Calu3 (cell line): Measurements from ENCODE around the gene SLC13A2. TPM values are rescaled to one million over a fixed set of nuclear protein-coding genes. Genes with fewer than 3 reads are reported as not detected.
"Not testable (repeated sequence)": the region's sequence is repeated elsewhere in the genome, so short reads cannot be mapped to it uniquely, and the experiment has no call there.

Experiments
- Bru-seq: library from RNA; stranded (reverse); fragments of 400-500 nt; gene quantifications from one replicate; lab custom pipeline; 2021; lab: Mats Ljungman, UMichigan
- BruChase-seq, 2 experiments: library from RNA; stranded (reverse); fragments of 400-500 nt; gene quantifications; one replicate each; lab custom pipeline; 2021; lab: Mats Ljungman, UMichigan
- BruUV-seq: library from RNA; stranded (reverse); fragments of 400-500 nt; replicated peaks from 2 replicates; lab custom pipeline; 2021; lab: Mats Ljungman, UMichigan
- CTCF ChIA-PET: fragments of 300-600 bp; sonication (Branson Sonifier 250); formaldehyde crosslinking; loops from one replicate; lab custom pipeline; 2022; ENCODE audit warnings: antibody characterized with exemption; lab: Charles Lee
- DNase-seq: peaks from one replicate; pipeline ENCODE4 v3.0.0; 2022
- H3K27ac Mint-ChIP-seq: one replicate; pipeline ENCODE4 v1.8.0; 2022; ENCODE audit warnings: mixed read lengths; ENCODE audit not compliant: unreplicated experiment
- H3K27me3 Mint-ChIP-seq: one replicate; pipeline ENCODE4 v1.8.0; 2022; ENCODE audit warnings: mixed read lengths; ENCODE audit not compliant: unreplicated experiment
- H3K36me3 Mint-ChIP-seq: one replicate; pipeline ENCODE4 v1.8.0; 2022; ENCODE audit warnings: mild to moderate bottlenecking, moderate library complexity, mixed read lengths; ENCODE audit not compliant: insufficient read depth, unreplicated experiment
- H3K4me1 Mint-ChIP-seq: one replicate; pipeline ENCODE4 v1.8.0; 2022; ENCODE audit warnings: mild to moderate bottlenecking, low read depth, mixed read lengths; ENCODE audit not compliant: unreplicated experiment
- H3K4me3 Mint-ChIP-seq: one replicate; pipeline ENCODE4 v1.8.0; 2022; ENCODE audit warnings: mild to moderate bottlenecking, low read depth, moderate library complexity, mixed read lengths; ENCODE audit not compliant: unreplicated experiment
- H3K9me3 Mint-ChIP-seq: one replicate; pipeline ENCODE4 v1.8.0; 2022; ENCODE audit warnings: low read depth, mixed read lengths; ENCODE audit not compliant: unreplicated experiment
- intact Hi-C: fragments of 100-400 bp; cut with micrococcal nuclease; formaldehyde crosslinking; loops from one replicate; pipeline ENCODE4 v1.10.0; 2022; ENCODE audit not compliant: unreplicated experiment
- long read RNA-seq: library from polyadenylated mRNA; stranded (forward); transcript quantifications from one replicate; pipeline ENCODE4 v2.0.0, GENCODE V29; 2022
- total RNA-seq: library from RNA; stranded (reverse); gene quantifications from 2 replicates; pipeline ENCODE4 v1.2.3, GENCODE V29; 2022
- TF ChIP-seq, protein P1 (sequence below): fragments of 200-600 bp; IDR thresholded peaks from one replicate; pipeline ENCODE4 v1.8.0; 2022; ENCODE audit warnings: antibody characterized with exemption; ENCODE audit not compliant: unreplicated experiment

Gene SLC13A2, protein sequence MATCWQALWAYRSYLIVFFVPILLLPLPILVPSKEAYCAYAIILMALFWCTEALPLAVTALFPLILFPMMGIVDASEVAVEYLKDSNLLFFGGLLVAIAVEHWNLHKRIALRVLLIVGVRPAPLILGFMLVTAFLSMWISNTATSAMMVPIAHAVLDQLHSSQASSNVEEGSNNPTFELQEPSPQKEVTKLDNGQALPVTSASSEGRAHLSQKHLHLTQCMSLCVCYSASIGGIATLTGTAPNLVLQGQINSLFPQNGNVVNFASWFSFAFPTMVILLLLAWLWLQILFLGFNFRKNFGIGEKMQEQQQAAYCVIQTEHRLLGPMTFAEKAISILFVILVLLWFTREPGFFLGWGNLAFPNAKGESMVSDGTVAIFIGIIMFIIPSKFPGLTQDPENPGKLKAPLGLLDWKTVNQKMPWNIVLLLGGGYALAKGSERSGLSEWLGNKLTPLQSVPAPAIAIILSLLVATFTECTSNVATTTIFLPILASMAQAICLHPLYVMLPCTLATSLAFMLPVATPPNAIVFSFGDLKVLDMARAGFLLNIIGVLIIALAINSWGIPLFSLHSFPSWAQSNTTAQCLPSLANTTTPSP
- not detected in 2 replicates for total RNA-seq
- not detected for Bru-seq, nascent RNA
- BruChase-seq, experiment 1, labeled RNA remaining after a 6-hour chase, result not detected
- BruChase-seq, experiment 2, labeled RNA remaining after a 2-hour chase, result not detected
- long read RNA-seq, result 0 reads

DNA sequence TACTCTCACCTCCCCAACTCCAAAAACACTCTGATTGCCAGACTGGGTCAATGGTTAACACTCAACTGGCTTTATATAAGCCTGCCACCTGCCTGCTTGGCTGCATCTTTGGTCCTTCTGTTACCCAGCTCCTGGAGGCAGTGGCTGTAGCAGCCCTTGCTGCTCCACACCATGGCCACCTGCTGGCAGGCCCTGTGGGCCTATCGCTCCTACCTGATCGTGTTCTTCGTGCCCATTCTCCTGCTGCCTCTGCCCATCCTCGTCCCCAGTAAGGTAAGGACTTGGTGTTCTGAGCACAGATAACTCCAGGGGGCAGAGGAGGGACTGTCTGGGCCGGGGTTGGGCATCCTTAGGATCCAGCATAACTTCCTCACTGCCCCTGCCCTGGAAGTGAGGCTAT lies at the start of gene SLC13A2:
Gene SLC13A2 (plus strand): TSS at position 103 of the 400 bp plus-strand sequence. CDS start 69 bp downstream, at position 172.
- Mint-ChIP-seq H3K4me1 (peaks cover 14% of the 10 kb centered on the region), H3K36me3 (no peaks in the 10 kb centered on the region), H3K9me3 (no peaks in the 10 kb centered on the region), H3K4me3 (no peak within 1 kb of the TSS), H3K27ac (no peak within 1 kb of the TSS), H3K27me3 (peaks cover 79% of the 10 kb centered on the region)
- CTCF ChIA-PET, result interaction anchor here (0.6 kb wide), 2 partner anchors 8 to 117 kb away, joined by 3 read pairs; no protein-coding TSS in a partner anchor
- intact Hi-C loops, result no loop called here
- peak; percentile 28 for DNase-seq
- BruUV-seq, result no TSS peak
- TF ChIP-seq, protein P1, sequence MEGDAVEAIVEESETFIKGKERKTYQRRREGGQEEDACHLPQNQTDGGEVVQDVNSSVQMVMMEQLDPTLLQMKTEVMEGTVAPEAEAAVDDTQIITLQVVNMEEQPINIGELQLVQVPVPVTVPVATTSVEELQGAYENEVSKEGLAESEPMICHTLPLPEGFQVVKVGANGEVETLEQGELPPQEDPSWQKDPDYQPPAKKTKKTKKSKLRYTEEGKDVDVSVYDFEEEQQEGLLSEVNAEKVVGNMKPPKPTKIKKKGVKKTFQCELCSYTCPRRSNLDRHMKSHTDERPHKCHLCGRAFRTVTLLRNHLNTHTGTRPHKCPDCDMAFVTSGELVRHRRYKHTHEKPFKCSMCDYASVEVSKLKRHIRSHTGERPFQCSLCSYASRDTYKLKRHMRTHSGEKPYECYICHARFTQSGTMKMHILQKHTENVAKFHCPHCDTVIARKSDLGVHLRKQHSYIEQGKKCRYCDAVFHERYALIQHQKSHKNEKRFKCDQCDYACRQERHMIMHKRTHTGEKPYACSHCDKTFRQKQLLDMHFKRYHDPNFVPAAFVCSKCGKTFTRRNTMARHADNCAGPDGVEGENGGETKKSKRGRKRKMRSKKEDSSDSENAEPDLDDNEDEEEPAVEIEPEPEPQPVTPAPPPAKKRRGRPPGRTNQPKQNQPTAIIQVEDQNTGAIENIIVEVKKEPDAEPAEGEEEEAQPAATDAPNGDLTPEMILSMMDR, result no peak

DNA sequence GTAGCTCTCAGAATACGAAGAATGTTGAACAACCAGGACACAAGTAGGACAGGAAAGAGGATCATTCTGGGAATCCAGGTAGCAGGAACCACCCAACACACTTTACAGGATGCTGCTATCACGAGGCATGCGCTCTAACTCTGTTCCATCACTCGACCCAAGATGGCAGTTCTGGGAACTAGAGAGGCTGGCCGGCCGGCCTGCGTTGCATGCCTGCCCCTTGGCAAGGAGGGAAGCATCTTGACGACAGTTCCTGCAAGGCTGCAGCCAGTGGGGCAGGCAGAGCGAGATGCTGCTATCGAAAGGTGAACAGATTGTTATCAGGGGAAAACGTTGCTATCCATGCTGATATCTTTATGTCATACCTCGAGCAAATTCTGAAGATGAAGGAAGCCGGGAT lies 48.2 kb upstream of the SLC13A2 start:
- H3K4me3 Mint-ChIP-seq, result no peak overlapping the region
- BruUV-seq, result no TSS peak
- peaks cover 34% of the 10 kb centered on the region for H3K27me3 Mint-ChIP-seq
- no peaks in the 10 kb centered on the region for H3K9me3 Mint-ChIP-seq
- no peaks in the 10 kb centered on the region for H3K36me3 Mint-ChIP-seq
- no peak overlapping the region for H3K27ac Mint-ChIP-seq
- DNase-seq, result no peak
- CTCF ChIA-PET, result interaction anchor here (0.7 to 1.0 kb wide), 3 partner anchors 9 to 535 kb away, joined by 3 to 4 read pairs (median 3); no protein-coding TSS in a partner anchor
- H3K4me1 Mint-ChIP-seq, result no peaks in the 10 kb centered on the region
- intact Hi-C loops, result no loop called here
- TF ChIP-seq, protein P1, result no peak

DNA sequence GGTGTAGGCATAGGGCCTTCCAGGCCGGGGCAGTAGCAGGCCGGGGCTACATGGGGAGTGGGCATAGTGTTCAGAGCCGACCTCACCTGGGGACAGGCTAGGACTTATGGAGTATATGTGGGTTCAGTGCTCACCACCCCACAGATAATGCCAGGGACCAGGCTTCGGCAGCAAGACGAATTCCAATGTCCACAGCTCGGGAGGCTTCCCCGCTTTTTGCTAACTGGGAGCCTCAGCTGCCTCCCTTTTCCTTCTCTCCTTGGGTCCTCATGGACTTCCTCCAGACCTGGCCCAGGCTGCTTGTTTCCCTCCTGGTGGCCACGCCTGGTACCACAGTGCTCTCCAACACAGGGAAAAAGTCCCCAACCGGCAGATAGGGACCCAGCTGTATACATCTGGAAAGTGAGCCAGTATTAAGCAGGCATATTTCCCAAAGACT lies 47.3 kb upstream of the SLC13A2 start:
- peak; percentile 56 for DNase-seq
- TF ChIP-seq, protein P1, result no peak
- BruUV-seq, result no TSS peak
- CTCF ChIA-PET, result no interaction called here
- Mint-ChIP-seq H3K9me3 (no peaks in the 10 kb centered on the region), H3K4me3 (no peak overlapping the region), H3K27ac (no peak overlapping the region), H3K27me3 (peaks cover 41% of the 10 kb centered on the region), H3K36me3 (no peaks in the 10 kb centered on the region), H3K4me1 (no peaks in the 10 kb centered on the region)
- intact Hi-C loops, result no loop called here

DNA sequence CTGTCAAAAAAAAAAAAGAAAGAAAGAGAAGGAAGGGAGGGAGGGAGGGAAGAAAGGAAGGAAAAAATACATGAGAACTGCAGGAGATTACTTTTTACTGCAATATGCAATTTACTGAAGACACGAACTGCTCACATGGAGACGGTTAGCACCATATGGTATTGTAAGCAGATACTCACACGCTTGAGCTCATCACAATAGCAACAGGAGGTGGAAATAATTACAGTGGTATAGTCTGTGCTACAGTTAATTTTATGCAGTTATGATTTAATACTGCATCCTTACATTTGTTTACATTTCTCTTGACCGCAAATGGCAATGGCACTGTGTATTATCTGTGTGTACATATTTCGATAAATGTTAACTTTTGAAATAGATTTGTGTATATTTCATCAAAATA lies 46.1 kb upstream of the SLC13A2 start:
- CTCF ChIA-PET, result no interaction called here
- Mint-ChIP-seq H3K9me3 (no peaks in the 10 kb centered on the region), H3K4me3 (no peak overlapping the region), H3K27ac (no peak overlapping the region), H3K27me3 (peaks cover 53% of the 10 kb centered on the region), H3K4me1 (no peaks in the 10 kb centered on the region), H3K36me3 (no peaks in the 10 kb centered on the region)
- intact Hi-C loops, result no loop called here
- BruUV-seq, result no TSS peak
- TF ChIP-seq, protein P1, result no peak
- no peak for DNase-seq

DNA sequence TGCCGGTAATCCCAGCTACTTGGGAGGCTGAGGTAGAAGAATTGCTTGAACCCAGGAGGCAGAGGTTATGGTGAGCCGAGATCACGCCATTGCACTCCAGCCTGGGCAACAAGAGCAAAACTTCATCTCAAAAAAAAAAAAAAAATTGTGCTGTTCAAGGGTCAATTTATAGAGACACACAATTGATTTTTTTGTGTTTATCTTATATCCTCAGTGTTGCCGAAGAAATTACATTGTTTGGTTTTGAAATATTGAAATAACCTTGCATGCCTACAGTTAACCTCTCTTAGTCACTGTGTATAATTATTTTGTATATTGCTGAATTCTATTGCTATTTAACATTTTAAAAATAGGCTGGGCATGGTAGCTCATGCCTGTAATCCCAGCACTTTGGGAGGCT lies 45.5 kb upstream of the SLC13A2 start:
- CTCF ChIA-PET, result interaction anchor here (0.7 kb wide), 2 partner anchors 245 to 1189 kb away, joined by 3 to 5 read pairs; no protein-coding TSS in a partner anchor
- H3K4me1 Mint-ChIP-seq, intact Hi-C loops, H3K4me3 Mint-ChIP-seq, H3K9me3 Mint-ChIP-seq, H3K27ac Mint-ChIP-seq, H3K36me3 Mint-ChIP-seq, BruUV-seq, DNase-seq: not testable (repeated sequence)
- peaks cover 60% of the 10 kb centered on the region for H3K27me3 Mint-ChIP-seq
